Stimulated activated CD4-positive, alpha-beta T cell treated with anti-CD3 and anti-CD28 coated beads, Interleukin-12 subunit alpha, Interleukin-12 subunit beta, amount 100 ng/mL, for 4 hours (primary cell): ENCODE results near the gene OR2T27.
"Not testable (repeated sequence)": the region's sequence is repeated elsewhere in the genome, so short reads cannot be mapped to it uniquely, and the experiment has no call there.

Source experiments
- DNase-seq: peaks from one replicate; pipeline ENCODE4 v3.0.0-alpha.2; 2020

The OR2T27 gene

GRCh38 chr1:248639652-248640051 lies 15.7 kb downstream of the OR2T27 start:
- DNase-seq = not testable (repeated sequence)

- DNase-seq = not testable (repeated sequence)
These were observed 18.7 kb downstream of the OR2T27 start for GRCh38 chr1:248636612-248637011.

GRCh38 chr1:248634991-248635390 lies 20.3 kb downstream of the OR2T27 start, which contains the start of gene OR2T11:
Gene OR2T11, minus strand, starts transcription at chr1:248635091. Its CDS starts 7,963 bp downstream, at chr1:248627128.
- DNase-seq = not testable (repeated sequence)

GRCh38 chr1:248631354-248632008 lies 23.8 kb downstream of the OR2T27 start:
- no peak for DNase-seq

- DNase-seq = no peak
These were observed 24.8 kb downstream of the OR2T27 start for GRCh38 chr1:248630551-248630950.

GRCh38 chr1:248627971-248628844 lies 27.1 kb downstream of the OR2T27 start:
- no peak for DNase-seq

- no peak for DNase-seq
These were observed 29.4 kb downstream of the OR2T27 start for GRCh38 chr1:248625971-248626370.

GRCh38 chr1:248625166-248625565 lies 30.2 kb downstream of the OR2T27 start:
- DNase-seq = no peak

GRCh38 chr1:248622570-248623001 lies 32.7 kb downstream of the OR2T27 start:
- no peak for DNase-seq

- no peak for DNase-seq
These were observed 33.6 kb downstream of the OR2T27 start for GRCh38 chr1:248621770-248622169.

GRCh38 chr1:248618878-248619277 lies 36.5 kb downstream of the OR2T27 start:
- peak; percentile 46 for DNase-seq

- DNase-seq = no peak
These were observed 37.2 kb downstream of the OR2T27 start for GRCh38 chr1:248618119-248618518.

GRCh38 chr1:248613742-248614141 lies 41.6 kb downstream of the OR2T27 start:
- DNase-seq = no peak

GRCh38 chr1:248611883-248612414 lies 43.4 kb downstream of the OR2T27 start:
- DNase-seq = no peak

- DNase-seq = no peak
These were observed 45.0 kb downstream of the OR2T27 start for GRCh38 chr1:248610301-248610700.
